Measurements from ENCODE around the gene KDM6B.

Gene KDM6B

DNA sequence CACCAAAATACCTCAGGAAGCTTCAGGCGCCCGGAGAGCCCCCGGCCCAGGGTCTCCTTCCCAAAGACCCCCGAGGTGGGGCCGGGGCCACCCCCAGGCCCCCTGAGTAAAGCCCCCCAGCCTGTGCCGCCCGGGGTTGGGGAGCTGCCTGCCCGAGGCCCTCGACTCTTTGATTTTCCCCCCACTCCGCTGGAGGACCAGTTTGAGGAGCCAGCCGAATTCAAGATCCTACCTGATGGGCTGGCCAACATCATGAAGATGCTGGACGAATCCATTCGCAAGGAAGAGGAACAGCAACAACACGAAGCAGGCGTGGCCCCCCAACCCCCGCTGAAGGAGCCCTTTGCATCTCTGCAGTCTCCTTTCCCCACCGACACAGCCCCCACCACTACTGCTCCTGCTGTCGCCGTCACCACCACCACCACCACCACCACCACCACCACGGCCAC, 14.1 kb downstream of the KDM6B start:
- no peak for DNase-seq (ENCODE audit: low read depth)
- TF ChIP-seq, protein P1, sequence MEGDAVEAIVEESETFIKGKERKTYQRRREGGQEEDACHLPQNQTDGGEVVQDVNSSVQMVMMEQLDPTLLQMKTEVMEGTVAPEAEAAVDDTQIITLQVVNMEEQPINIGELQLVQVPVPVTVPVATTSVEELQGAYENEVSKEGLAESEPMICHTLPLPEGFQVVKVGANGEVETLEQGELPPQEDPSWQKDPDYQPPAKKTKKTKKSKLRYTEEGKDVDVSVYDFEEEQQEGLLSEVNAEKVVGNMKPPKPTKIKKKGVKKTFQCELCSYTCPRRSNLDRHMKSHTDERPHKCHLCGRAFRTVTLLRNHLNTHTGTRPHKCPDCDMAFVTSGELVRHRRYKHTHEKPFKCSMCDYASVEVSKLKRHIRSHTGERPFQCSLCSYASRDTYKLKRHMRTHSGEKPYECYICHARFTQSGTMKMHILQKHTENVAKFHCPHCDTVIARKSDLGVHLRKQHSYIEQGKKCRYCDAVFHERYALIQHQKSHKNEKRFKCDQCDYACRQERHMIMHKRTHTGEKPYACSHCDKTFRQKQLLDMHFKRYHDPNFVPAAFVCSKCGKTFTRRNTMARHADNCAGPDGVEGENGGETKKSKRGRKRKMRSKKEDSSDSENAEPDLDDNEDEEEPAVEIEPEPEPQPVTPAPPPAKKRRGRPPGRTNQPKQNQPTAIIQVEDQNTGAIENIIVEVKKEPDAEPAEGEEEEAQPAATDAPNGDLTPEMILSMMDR (IDR thresholded peaks at IDR 0.05; ENCODE audit: insufficient read depth, low read depth, low read length, missing control alignments): no peak
- H3K4me3 ChIP-seq (ENCODE audit: low read length): no peak overlapping the region

DNA sequence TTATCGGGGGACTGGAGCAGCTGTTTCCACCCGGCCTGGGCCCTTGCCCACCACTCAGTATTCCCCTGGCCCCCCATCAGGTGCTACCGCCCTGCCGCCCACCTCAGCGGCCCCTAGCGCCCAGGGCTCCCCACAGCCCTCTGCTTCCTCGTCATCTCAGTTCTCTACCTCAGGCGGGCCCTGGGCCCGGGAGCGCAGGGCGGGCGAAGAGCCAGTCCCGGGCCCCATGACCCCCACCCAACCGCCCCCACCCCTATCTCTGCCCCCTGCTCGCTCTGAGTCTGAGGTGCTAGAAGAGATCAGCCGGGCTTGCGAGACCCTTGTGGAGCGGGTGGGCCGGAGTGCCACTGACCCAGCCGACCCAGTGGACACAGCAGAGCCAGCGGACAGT, 14.7 kb downstream of the KDM6B start:
- TF ChIP-seq, protein P1 (IDR thresholded peaks at IDR 0.05; ENCODE audit: insufficient read depth, low read depth, low read length, missing control alignments): no peak
- DNase-seq (ENCODE audit: low read depth): no peak
- H3K4me3 ChIP-seq (ENCODE audit: low read length): no peak overlapping the region

DNA sequence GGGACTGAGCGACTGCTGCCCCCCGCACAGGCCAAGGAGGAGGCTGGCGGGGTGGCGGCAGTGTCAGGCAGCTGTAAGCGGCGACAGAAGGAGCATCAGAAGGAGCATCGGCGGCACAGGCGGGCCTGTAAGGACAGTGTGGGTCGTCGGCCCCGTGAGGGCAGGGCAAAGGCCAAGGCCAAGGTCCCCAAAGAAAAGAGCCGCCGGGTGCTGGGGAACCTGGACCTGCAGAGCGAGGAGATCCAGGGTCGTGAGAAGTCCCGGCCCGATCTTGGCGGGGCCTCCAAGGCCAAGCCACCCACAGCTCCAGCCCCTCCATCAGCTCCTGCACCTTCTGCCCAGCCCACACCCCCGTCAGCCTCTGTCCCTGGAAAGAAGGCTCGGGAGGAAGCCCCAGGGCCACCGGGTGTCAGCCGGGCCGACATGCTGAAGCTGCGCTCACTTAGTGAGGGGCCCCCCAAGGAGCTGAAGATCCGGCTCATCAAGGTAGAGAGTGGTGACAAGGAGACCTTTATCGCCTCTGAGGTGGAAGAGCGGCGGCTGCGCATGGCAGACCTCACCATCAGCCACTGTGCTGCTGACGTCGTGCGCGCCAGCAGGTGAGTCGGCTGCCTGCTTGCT, 15.2 kb downstream of the KDM6B start:
- no peak overlapping the region for H3K4me3 ChIP-seq (ENCODE audit: low read length)
- TF ChIP-seq, protein P1 (IDR thresholded peaks at IDR 0.05; ENCODE audit: insufficient read depth, low read depth, low read length, missing control alignments): no peak
- no peak for DNase-seq (ENCODE audit: low read depth)

DNA sequence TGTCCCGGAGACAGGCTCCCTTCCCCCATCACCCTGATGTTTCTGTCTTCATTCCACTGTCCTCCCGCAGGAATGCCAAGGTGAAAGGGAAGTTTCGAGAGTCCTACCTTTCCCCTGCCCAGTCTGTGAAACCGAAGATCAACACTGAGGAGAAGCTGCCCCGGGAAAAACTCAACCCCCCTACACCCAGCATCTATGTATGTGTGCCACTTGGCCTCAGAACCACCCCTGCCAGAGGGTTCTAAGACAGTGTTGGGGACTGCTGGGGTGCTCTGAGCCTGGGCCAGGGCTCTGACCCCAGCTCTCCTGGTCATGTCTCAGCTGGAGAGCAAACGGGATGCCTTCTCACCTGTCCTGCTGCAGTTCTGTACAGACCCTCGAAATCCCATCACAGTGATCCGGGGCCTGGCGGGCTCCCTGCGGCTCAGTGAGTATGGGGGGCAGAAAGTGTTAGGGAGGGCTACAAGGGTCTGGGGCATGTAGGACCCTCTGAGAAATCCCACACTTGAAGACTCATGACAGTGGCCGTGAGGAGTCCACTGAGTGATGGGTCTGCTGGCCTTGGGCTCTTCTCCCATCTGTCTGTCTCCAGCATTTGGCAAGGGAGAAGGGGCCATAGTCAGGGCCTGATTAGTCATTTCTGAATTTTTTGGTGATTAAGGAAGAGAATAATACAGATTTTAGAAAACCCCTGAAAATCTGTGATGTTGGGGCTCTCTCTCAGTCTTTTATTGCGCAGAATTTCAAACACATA, 15.9 kb downstream of the KDM6B start:
- H3K4me3 ChIP-seq (ENCODE audit: low read length): no peak overlapping the region
- TF ChIP-seq, protein P1 (IDR thresholded peaks at IDR 0.05; ENCODE audit: insufficient read depth, low read depth, low read length, missing control alignments): no peak
- DNase-seq (ENCODE audit: low read depth): no peak

DNA sequence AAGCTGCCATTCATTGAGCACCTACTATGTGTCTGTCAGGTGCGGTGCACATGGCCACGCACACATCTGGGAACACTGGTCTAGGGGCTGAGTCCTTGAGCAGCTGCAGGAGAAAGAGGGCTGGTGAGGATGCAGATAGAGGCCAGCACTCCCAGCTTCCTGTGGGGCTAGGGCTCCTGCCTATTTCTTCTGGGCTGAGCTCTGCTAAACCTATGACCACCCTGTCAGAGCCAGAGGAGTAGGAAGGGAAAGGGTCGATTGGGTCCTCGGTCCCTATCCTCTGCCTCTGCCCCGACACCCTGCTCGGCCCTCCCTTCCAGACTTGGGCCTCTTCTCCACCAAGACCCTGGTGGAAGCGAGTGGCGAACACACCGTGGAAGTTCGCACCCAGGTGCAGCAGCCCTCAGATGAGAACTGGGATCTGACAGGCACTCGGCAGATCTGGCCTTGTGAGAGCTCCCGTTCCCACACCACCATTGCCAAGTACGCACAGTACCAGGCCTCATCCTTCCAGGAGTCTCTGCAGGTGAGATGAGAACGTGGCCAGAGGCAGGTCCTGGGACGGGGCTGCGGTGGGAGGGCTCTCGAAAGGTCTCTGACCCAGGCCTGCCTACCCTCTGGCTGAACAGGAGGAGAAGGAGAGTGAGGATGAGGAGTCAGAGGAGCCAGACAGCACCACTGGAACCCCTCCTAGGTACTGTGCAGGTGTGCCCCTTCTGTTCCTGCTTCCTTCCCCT, 16.9 kb downstream of the KDM6B start:
- DNase-seq (ENCODE audit: low read depth): no peak
- no peak overlapping the region for H3K4me3 ChIP-seq (ENCODE audit: low read length)
- TF ChIP-seq, protein P1 (IDR thresholded peaks at IDR 0.05; ENCODE audit: insufficient read depth, low read depth, low read length, missing control alignments): no peak

DNA sequence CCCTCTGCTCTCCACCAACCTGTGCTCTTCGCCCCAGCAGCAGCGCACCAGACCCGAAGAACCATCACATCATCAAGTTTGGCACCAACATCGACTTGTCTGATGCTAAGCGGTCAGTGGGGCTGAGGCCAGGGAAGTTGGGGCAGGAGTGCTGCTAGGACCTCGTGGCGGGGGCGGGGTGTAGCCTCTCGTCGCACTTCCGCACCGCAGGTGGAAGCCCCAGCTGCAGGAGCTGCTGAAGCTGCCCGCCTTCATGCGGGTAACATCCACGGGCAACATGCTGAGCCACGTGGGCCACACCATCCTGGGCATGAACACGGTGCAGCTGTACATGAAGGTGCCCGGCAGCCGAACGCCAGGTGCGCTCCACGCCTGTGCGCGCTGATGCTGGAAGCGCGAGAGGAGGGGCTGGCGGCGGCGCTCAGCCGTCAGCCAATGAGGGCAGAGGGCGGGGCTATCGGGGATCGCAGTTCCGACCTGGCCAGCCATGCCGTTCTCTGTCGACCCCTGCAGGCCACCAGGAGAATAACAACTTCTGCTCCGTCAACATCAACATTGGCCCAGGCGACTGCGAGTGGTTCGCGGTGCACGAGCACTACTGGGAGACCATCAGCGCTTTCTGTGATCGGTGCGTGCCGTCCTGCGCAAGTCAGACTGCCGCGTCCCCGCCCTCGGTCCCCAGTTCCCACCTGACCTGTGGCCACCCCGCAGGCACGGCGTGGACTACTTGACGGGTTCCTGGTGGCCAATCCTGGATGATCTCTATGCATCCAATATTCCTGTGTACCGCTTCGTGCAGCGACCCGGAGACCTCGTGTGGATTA, 17.6 kb downstream of the KDM6B start:
- TF ChIP-seq, protein P1 (IDR thresholded peaks at IDR 0.05; ENCODE audit: insufficient read depth, low read depth, low read length, missing control alignments): peak; percentile 86
- peak; percentile 94 for DNase-seq (ENCODE audit: low read depth)
- H3K4me3 ChIP-seq (ENCODE audit: low read length): peak overlapping the region; percentile 16
